Left lung (tissue), 10 donors: ENCODE data around the gene SUPT6H. TPM values are rescaled to one million over a fixed set of nuclear protein-coding genes. Genes with fewer than 3 reads are reported as not detected.
"Not testable (repeated sequence)": the region's sequence is repeated elsewhere in the genome, so short reads cannot be mapped to it uniquely, and the experiment has no call there.

Source experiments
- ATAC-seq: fragments of 200-7000 bp; cut with Tn5 transposase; one replicate; pipeline ENCODE4 v1.9.1; 2020; ENCODE audit warnings: moderate library complexity
- DNase-seq, 4 donors: peaks; one replicate each; pipeline ENCODE4 v3.0.0-alpha.2; 2013 to 2020
- H3K27ac ChIP-seq, 2 donors: fragments of 200-600 bp; sonication (generic) in 1 of 2; one replicate each; pipeline versions ENCODE4 v1.5.0 to v1.8.0; 2020 to 2021
- H3K27me3 ChIP-seq, 2 donors: fragments of 200-600 bp; sonication (generic) in 1 of 2; one replicate each; pipeline versions ENCODE4 v1.5.0 to v1.8.0; 2020 to 2021
- H3K36me3 ChIP-seq, 2 donors: fragments of 200-600 bp; sonication (generic) in 1 of 2; one replicate each; pipeline versions ENCODE4 v1.5.0 to v1.8.0; 2020 to 2021
- H3K4me1 ChIP-seq, 2 donors: fragments of 200-600 bp; one replicate each; pipeline ENCODE4 v1.8.0; 2021
- H3K4me3 ChIP-seq, 2 donors: fragments of 200-600 bp; sonication (generic) in 1 of 2; one replicate each; pipeline versions ENCODE4 v1.5.0 to v1.8.0; 2020 to 2021; ENCODE audit warnings: mild to moderate bottlenecking in 1 of 2
- H3K9me3 ChIP-seq, 2 donors: fragments of 200-600 bp; sonication (generic) in 1 of 2; one replicate each; pipeline versions ENCODE4 v1.5.0 to v1.8.0; 2020 to 2021
- CTCF ChIP-seq, 2 donors: fragments of 200-600 bp; sonication (generic) in 1 of 2; IDR thresholded peaks; one replicate each; pipeline versions ENCODE4 v1.5.0 to v1.8.0; 2021; ENCODE audit warnings: antibody characterized with exemption in 2 of 2
- intact Hi-C, 2 donors: fragments of 100-400 bp; cut with DNase I; formaldehyde crosslinking; loops; one replicate each; pipeline versions ENCODE4 v1.11.2 to v1.14.2; 2022
- polyA plus RNA-seq, 6 donors: library from polyadenylated mRNA; unstranded; fragments of 120-200 nt; gene quantifications; one replicate each; pipeline ENCODE4 v1.2.1, GENCODE V29; 2013; ENCODE audit not compliant: insufficient read length in 6 of 6
- total RNA-seq, 2 donors: library from RNA; stranded (reverse); fragmentation: NEBNext Ultra II Directional; extraction: Animal tissue kit (Norgen Biotek cat#: 25700); gene quantifications; one replicate each; pipeline ENCODE4 v1.2.1, GENCODE V29; 2021
- donor health status: DM: no; HTN: yes; CAD: no.
- donor health status: DM: no; HTN: no; CAD: no.

Gene SUPT6H
- total and polyA plus RNA-seq, 8 donors: 55.1 to 76.1 (median 72.9) TPM

DNA sequence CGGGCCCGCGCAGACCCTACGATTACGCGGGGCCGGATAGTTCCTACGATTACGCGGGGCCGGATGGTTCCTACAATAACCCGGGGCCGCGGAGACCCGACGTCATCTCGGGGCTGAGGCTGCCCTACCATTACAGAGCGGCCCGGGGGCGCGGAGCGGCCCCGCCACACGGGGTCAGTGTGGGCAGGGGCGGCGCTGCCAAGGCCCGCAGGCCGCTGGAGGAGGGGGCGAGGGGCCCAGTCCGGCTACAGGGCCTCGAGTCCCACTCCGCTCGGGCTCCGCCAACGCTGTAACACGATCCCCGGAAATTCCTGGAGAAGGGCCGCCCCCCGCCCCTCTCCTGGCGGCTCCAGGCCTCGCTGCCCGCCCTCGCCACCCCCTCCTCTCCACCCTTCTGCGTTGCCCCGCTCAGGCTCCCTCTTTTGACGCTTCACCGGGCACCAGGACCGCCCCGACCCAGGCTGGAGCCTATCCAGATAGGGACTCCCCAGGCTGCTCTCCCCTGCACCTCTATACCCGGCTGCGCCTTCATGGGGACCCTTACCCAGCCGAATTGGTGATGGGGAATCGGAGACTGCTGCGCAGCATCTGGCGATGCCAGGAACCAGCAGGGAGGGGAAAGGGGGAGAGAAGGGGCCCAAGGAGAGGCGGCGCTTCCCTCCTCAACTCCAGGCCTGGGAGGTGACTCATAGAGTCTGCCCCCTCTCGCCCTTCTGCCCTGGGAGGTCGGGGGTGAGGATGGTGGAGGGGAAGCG, 55.8 kb downstream of the SUPT6H start, which contains the start of gene RAB34:
Gene RAB34, minus strand, starts transcription at position 291 of the 755 bp plus-strand sequence. CDS start 602 bp downstream, outside the sequence.
- Histone ChIP-seq H3K4me3 (peak within 1 kb of the TSS; percentile 65 to 96), H3K9me3 (no peaks in the 10 kb centered on the region), H3K4me1 (peaks cover 36 to 67% of the 10 kb centered on the region in 2 donors), H3K27ac (peak within 1 kb of the TSS; percentile 79 to 86), H3K36me3 (peaks cover 0 to 45% of the 10 kb centered on the region in 2 donors), H3K27me3 (peaks cover 0 to 19% of the 10 kb centered on the region in 2 donors)
- TF ChIP-seq CTCF (IDR thresholded peaks at IDR 0.05): no peak
- intact Hi-C loops: no loop called here
- peak; percentile 63 for ATAC-seq
- DNase-seq: peak; percentile 85 to 95 (median 90)

DNA sequence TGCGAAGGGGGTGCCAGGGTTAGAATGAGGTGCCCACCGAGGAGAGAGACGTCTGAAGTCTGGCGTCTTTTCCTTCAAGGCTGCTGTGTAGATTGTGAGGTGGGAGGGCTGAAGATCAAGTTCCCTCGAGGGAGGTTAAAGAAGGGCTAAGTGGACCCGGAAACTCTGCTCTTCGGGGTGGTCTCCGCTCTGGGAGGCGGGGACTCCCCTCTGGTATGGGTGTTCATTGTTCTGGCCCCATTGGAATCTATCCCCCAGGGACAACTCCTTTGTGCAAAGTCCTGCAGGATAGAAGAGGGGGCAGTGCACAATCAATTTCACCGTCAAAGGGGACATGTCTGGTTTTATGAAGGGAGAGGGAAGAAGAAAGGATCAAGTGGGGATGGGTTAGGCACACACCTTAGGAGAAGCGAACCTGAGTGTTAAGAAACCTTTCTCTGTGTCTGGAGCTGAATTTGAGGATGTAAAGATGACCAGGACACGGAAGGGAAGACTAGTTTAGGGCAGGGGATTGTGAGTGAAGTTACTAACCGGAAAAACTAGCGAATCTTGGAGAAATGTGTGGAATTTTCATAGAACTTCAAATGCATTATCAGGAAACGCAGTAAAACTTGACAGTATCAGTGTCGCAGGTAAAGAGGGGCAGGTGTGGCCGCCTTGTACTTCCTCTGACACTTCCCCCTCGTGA, 56.5 kb downstream of the SUPT6H start:
- H3K9me3 ChIP-seq: no peaks in the 10 kb centered on the region
- DNase-seq: peak in 2 of 4 donors; percentile 69 to 71
- H3K36me3 ChIP-seq: peaks cover 0 to 49% of the 10 kb centered on the region in 2 donors
- TF ChIP-seq CTCF (IDR thresholded peaks at IDR 0.05): no peak
- peak overlapping the region; percentile 79 to 86 for H3K27ac ChIP-seq
- intact Hi-C loops: no loop called here
- H3K4me3 ChIP-seq: peak overlapping the region; percentile 65 to 96
- H3K27me3 ChIP-seq: peaks cover 0 to 19% of the 10 kb centered on the region in 2 donors
- no peak for ATAC-seq
- H3K4me1 ChIP-seq: peaks cover 40 to 74% of the 10 kb centered on the region in 2 donors

DNA sequence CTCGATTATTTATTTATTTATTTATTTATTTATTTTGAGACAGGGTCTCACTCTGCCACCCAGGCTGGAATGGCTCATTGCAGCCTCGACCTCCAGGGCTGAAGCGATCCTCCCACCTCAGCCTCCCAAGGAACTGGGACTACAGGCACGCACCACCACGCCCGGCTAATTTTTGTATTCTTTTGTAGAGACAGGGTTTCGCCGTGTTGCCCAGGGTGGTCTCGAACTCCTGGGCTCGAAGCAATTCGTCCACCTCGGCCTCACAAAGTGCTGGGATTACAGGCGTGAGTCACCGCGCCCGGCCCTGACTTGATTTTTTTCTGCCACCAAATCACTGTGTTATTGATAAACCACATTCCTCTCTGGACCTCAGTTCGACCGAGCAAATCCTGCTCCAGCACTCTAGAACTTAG, 57.0 kb downstream of the SUPT6H start:
- no peak for TF ChIP-seq CTCF (IDR thresholded peaks at IDR 0.05)
- no peaks in the 10 kb centered on the region for H3K9me3 ChIP-seq
- no peak for ATAC-seq
- peak overlapping the region; percentile 96 to 98 for H3K4me3 ChIP-seq
- H3K4me1 ChIP-seq: peaks cover 40 to 79% of the 10 kb centered on the region in 2 donors
- H3K27me3 ChIP-seq: peaks cover 0 to 19% of the 10 kb centered on the region in 2 donors
- intact Hi-C loops: no loop called here
- peak in 1 of 4 donors; percentile 74 for DNase-seq
- peaks cover 0 to 49% of the 10 kb centered on the region in 2 donors for H3K36me3 ChIP-seq
- H3K27ac ChIP-seq: peak overlapping the region; percentile 79 to 86

DNA sequence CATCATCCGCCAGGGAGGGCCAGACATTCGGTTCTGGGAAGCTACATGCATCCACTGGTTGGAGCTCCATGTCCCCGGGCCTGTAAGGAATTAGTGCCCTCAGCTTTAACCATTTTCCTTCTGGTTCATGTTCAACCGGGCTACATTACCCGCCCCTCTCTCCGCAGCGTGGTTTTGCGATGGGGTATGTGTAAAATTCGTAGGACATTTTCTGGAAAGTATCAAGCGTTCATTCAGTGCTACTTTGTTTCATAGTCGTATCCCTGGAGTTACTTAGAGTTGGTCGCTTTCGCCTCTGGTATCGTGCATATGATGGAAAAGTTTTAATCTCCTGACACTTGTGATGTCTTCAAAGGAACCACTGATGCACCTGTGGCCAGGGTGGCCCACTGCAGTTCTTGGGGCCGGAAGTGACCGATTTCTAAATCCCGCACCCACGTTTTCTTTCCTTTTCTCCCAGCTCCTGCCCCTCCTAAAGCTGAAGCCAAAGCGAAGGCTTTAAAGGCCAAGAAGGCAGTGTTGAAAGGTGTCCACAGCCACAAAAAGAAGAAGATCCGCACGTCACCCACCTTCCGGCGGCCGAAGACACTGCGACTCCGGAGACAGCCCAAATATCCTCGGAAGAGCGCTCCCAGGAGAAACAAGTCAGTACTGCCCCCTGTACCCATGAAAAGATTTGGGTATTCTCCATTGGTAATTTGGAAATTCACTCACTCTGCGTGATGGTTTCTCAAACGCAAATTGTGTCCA, 58.4 kb downstream of the SUPT6H start:
- ATAC-seq (no peak), DNase-seq (no peak)
- TF ChIP-seq CTCF (IDR thresholded peaks at IDR 0.05): no peak
- H3K27ac ChIP-seq: peak overlapping the region; percentile 79 to 86
- H3K4me3 ChIP-seq: peak overlapping the region; percentile 96 to 98
- peaks cover 0 to 46% of the 10 kb centered on the region in 2 donors for H3K36me3 ChIP-seq
- intact Hi-C loops: no loop called here
- H3K9me3 ChIP-seq: no peaks in the 10 kb centered on the region
- H3K4me1 ChIP-seq: peaks cover 42 to 91% of the 10 kb centered on the region in 2 donors
- peaks cover 0 to 19% of the 10 kb centered on the region in 2 donors for H3K27me3 ChIP-seq

- intact Hi-C loops: not testable (repeated sequence)
- peak overlapping the region in 1 of 2 donors; percentile 79 for H3K27ac ChIP-seq
Measured at GRCh38 chr17:28720997-28721329, 59.0 kb downstream of the SUPT6H start.

More at GRCh38 chr17:28720997-28721329, 59.0 kb downstream of the SUPT6H start:
- Histone ChIP-seq H3K27me3 (peaks cover 0 to 19% of the 10 kb centered on the region in 2 donors), H3K4me1 (peaks cover 43 to 91% of the 10 kb centered on the region in 2 donors), H3K36me3 (peaks cover 0 to 44% of the 10 kb centered on the region in 2 donors), H3K4me3 (peak overlapping the region; percentile 96 to 98)
- peak in 1 of 4 donors; percentile 70 for DNase-seq
- not testable (repeated sequence) for H3K9me3 ChIP-seq, ATAC-seq
